SK-N-MC (cell line): ENCODE results near the gene PAGE2B.
"Not testable (repeated sequence)": the region's sequence is repeated elsewhere in the genome, so short reads cannot be mapped to it uniquely, and the experiment has no call there.

Source experiments
- DNase-seq: peaks from one replicate; pipeline ENCODE4 v3.0.0-alpha.2; 2011; ENCODE audit warnings: low read depth, low spot score
- H3K27ac ChIP-seq: fragments of 200-600 bp; sonication (generic); 2 replicates; pipeline ENCODE4 v1.5.1; 2016; ENCODE audit warnings: mixed run types
- H3K36me3 ChIP-seq: fragments of 200-600 bp; sonication (generic); 2 replicates; pipeline ENCODE4 v1.6.1; 2017; ENCODE audit warnings: antibody characterized with exemption, low read length, mixed read lengths; ENCODE audit not compliant: insufficient read depth
- H3K4me3 ChIP-seq: fragments of 200-600 bp; sonication (generic); 2 replicates; pipeline ENCODE4 v1.5.1; 2016
- H3K9ac ChIP-seq: fragments of 200-600 bp; sonication (generic); 2 replicates; pipeline ENCODE4 v1.8.0; 2017; ENCODE audit warnings: mixed run types, mixed read lengths; ENCODE audit not compliant: insufficient read length
- H3K9me3 ChIP-seq: fragments of 200-600 bp; sonication (generic); 2 replicates; pipeline ENCODE4 v1.6.1; 2017; ENCODE audit warnings: low read depth, mild to moderate bottlenecking, antibody characterized with exemption, low read length, moderate library complexity, mixed read lengths
- EZH2 ChIP-seq: fragments of 200-600 bp; sonication (generic); IDR thresholded peaks from one replicate; pipeline ENCODE4 v1.6.1; 2017; ENCODE audit warnings: antibody characterized with exemption
- FOXP2 ChIP-seq: optimal IDR thresholded peaks from 2 replicates; pipeline ENCODE3; 2011; ENCODE audit warnings: mild to moderate bottlenecking, moderate library complexity; ENCODE audit not compliant: insufficient read depth; ENCODE audit errors: extremely low read length, control extremely low read depth
- POLR2AphosphoS5 ChIP-seq: IDR thresholded peaks from 2 replicates; pipeline ENCODE4 v1.6.1; 2012; ENCODE audit warnings: mild to moderate bottlenecking, low read depth, low read length, borderline replicate concordance

PAGE2B gene

DNA sequence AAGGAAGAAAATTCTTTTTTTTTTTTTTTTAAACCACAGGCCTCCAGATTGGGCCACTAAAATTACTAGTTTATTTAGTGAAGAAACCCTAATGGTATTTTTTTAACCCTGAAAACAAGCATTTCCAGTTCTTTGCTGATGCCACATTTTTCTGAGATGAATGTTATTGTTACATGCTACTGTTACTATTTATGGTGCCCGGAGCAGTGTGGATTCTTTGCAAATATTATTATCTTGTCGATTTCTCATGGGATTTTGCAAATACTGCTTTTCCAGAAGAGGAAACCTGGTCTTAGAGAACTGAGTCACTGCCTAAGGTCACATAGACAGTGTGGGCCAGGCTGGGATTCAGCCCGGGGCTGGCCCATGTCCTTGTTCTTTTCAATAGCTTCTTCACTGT is 35.4 kb upstream of the PAGE2B start:
- H3K4me3 ChIP-seq, result no peak overlapping the region
- no peak overlapping the region for H3K27ac ChIP-seq
- H3K9me3 ChIP-seq, result no peaks in the 10 kb centered on the region
- no peak overlapping the region for H3K9ac ChIP-seq
- no peaks in the 10 kb centered on the region for H3K36me3 ChIP-seq
- no peak for DNase-seq
- TF ChIP-seq FOXP2 (no peak), POLR2AphosphoS5 (no peak), EZH2 (no peak)

DNA sequence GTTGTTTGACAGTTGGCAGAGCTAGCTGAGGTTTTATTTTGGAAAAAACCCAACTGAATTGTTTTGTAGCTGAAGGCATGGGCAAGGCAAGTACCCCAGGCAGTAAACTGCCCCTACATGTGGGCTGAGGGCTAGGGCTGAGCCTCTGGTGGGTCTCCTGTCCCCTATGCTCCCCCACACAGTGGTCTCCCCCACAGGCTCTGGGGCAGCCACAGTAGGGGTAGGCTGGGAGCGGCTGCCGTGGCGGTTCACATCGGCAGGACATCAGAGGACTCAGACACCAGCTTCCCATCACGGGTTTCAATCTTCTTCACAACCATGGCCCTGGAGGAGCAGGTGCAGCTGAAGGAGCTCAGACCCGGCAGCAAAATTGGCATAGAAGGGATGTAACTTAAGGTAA is 33.3 kb upstream of the PAGE2B start:
- TF ChIP-seq POLR2AphosphoS5 (no peak), EZH2 (no peak), FOXP2 (no peak)
- H3K4me3 ChIP-seq, result no peak overlapping the region
- no peaks in the 10 kb centered on the region for H3K36me3 ChIP-seq
- no peak overlapping the region for H3K27ac ChIP-seq
- no peak for DNase-seq
- H3K9ac ChIP-seq, result no peak overlapping the region
- no peaks in the 10 kb centered on the region for H3K9me3 ChIP-seq

DNA sequence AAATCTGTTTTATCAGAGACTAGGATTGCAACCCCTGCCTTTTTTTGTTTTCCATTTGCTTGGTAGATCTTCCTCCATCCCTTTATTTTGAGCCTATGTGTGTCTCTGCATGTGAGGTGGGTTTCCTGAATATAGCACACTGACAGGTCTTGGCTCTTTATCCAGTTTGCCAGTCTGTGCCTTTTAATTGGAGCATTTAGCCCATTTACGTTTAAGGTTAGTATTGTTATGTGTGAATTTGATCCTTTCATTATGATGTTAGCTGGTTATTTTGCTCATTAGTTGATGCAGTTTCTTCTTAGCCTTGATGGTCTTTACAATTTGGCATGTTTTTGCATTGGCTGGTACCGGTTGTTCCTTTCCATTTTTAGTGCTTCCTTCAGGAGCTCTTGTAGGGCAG is 24.2 kb upstream of the PAGE2B start:
- H3K9ac ChIP-seq, H3K4me3 ChIP-seq, DNase-seq, H3K9me3 ChIP-seq, H3K27ac ChIP-seq, H3K36me3 ChIP-seq: not testable (repeated sequence)

DNA sequence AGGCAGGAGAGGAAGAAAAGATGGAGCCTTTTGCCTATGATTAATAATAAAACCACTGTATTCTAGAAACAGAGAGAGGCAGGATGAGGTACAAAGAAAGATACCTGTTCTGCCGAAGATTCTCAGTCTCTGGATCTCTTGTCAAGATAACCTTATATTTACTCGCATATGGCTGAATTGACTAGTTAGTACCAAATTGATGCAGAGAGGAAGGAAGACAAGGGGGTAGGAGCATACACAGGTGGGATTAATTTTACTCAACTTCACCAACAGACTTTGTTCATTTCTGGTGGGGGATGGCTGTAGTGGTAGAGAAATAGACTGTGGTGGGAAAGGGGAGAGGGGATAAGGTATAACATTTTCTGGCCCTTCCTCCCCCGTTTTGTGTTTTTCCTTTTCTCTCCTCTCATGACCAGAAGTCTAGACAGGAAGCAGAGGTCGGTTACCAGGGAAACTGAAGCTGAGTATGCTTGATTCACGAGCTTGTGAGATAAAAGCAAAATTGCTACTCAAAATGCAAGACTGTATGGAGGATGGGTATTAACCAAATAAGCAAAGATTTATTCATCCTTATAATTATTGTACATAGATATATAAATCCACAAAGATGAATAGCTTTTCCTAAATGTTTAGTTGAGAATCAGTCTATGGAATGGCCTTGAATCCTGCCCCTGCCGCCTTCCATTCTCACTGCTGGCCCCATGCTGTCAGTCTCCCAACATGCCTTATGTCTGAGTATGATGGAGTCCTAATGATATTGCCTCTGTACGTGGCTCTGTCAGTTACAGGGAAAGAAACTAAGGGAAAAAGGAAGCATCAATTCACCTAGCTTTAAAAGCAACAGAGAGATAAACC is 17.8 kb upstream of the PAGE2B start:
- DNase-seq, result no peak
- Histone ChIP-seq H3K36me3 (no peaks in the 10 kb centered on the region), H3K27ac (no peak overlapping the region), H3K4me3 (no peak overlapping the region), H3K9ac (no peak overlapping the region), H3K9me3 (no peaks in the 10 kb centered on the region)
- no peak for TF ChIP-seq POLR2AphosphoS5
- no peak for TF ChIP-seq FOXP2
- no peak for TF ChIP-seq EZH2

DNA sequence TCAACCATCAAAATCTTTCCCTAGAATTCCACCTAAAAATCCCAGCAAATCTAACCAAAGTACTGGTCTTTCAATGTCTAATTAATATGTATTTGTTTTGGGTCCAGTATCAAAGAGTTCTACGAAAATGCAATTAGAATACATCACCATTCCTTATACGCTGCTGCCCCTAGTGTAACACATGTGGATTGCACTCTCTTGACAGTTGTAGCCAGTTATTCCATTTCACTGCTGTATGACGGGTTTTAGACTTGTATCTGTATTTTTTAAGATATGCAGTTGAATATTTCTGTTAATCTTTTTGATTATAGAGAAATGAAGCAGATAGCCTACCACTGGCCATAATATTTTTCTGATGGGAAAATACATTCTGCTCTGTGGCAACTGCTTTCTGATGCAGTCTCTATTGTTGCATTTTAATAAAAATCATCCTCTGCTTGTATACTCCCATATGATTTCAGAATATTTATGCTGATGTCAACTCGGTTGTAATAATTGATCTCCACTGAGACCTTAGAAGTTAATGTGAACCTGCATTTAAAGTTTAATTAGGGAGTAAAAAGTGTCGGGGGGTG is 17.1 kb upstream of the PAGE2B start:
- Histone ChIP-seq H3K4me3 (no peak overlapping the region), H3K9me3 (no peaks in the 10 kb centered on the region)

DNA sequence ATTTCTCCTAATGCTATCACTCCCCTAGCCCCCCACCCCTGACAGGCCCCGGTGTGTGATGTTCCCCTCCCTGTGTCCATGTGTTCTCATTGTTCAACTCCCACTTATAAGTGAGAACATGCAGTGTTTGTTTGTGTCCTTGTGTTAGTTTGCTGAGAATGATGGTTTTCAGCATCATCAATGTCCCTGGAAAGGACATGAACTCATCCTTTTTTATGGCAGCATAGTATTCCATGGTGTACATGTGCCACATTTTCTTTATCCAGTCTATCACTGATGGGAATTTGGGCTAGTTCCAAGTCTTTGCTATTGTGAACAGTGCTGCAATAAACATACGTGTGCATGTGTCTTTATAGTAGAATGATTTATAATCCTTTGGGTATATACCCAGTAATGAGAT is 7.7 kb upstream of the PAGE2B start:
- H3K9me3 ChIP-seq, H3K27ac ChIP-seq, H3K9ac ChIP-seq, H3K36me3 ChIP-seq, DNase-seq, H3K4me3 ChIP-seq: not testable (repeated sequence)

More for the DNA sequence above, 17.1 kb upstream of the PAGE2B start:
- TF ChIP-seq POLR2AphosphoS5 (no peak), FOXP2 (no peak), EZH2 (no peak)
- Histone ChIP-seq H3K9ac (no peak overlapping the region), H3K27ac (no peak overlapping the region), H3K36me3 (no peaks in the 10 kb centered on the region)
- DNase-seq, result no peak

DNA sequence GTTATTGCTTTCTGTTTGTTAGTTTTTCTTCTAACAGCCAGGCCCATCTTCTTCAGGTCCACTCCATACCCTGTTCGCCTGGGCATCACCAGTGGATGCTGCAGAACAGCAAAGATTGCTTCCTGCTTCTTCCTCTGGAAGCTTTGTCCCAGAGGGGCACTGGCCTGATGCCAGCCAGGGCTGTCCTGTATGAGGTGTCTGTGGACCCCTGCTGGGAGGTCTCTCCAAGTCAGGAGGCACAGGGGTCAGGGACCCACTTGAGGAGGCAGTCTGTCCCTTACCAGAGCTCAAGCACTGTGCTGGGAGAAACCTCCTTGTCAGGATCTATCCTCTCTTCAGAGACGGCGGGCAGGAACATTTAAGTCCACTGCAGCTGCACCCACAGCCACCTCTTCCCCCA is 2.5 kb upstream of the PAGE2B start:
- DNase-seq, result no peak
- Histone ChIP-seq H3K9me3 (no peaks in the 10 kb centered on the region), H3K9ac (no peak overlapping the region), H3K36me3 (no peaks in the 10 kb centered on the region), H3K4me3 (no peak overlapping the region), H3K27ac (no peak overlapping the region)
- TF ChIP-seq FOXP2 (no peak), EZH2 (no peak), POLR2AphosphoS5 (no peak)

DNA sequence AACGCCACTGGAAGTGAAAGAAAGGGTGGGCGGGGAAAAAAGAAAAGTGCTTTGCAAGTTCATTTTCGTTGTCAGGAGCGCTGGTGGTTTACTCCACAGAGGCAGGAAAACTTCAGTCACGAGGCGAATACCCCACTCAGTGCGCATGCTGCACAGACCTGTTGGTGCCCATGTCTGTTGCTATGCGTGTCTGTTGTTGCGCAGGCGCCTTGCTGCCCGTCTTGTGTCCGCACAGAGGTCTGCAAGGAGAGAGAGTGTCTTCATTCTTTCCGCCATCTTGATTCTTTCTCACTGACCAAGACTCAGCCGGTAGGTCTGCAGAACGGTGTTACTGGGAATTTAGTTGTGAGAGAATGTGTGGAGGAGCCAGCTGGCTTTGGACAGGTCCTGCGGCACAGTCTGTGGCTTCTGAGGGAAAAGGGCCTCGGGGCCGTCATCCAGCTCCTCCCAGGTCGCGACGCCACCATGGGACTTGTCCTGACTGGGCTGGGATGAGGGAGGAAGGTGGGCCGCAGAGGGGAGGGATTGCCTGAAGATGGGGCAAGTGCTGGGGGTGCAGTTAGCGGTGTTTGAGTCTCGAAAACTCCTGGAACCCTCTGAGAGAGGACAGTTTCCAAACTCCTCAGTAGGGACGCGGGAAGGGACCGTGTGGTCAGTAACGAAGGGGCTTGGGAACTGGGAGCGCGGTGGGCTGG is 14.1 kb downstream of the PAGE2B start, which contains the start of gene PAGE2:
Gene PAGE2, plus strand, starts transcription at position 224 of the 695 bp plus-strand sequence. CDS start 1,003 bp downstream, outside the sequence.
- DNase-seq, result no peak
- H3K27ac ChIP-seq, result no peak within 1 kb of the TSS
- TF ChIP-seq EZH2 (no peak), POLR2AphosphoS5 (no peak), FOXP2 (no peak)
- no peak within 1 kb of the TSS for H3K4me3 ChIP-seq
- no peaks in the 10 kb centered on the region for H3K9me3 ChIP-seq
- H3K36me3 ChIP-seq, result no peaks in the 10 kb centered on the region
- H3K9ac ChIP-seq, result no peak within 1 kb of the TSS
